Activated CD4-positive, CD25-positive, alpha-beta regulatory T cell treated with anti-CD3 and anti-CD28 coated beads, Interleukin-2, amount 50 U/mL, for 16 hours (primary cell): ENCODE data around the gene HEBP2.
"Not testable (repeated sequence)": the region's sequence is repeated elsewhere in the genome, so short reads cannot be mapped to it uniquely, and the experiment has no call there.

Experiments used
- DNase-seq: peaks from one replicate; pipeline ENCODE4 v3.0.0-alpha.2; 2020; ENCODE audit warnings: low read depth, low spot score

Gene HEBP2

DNA sequence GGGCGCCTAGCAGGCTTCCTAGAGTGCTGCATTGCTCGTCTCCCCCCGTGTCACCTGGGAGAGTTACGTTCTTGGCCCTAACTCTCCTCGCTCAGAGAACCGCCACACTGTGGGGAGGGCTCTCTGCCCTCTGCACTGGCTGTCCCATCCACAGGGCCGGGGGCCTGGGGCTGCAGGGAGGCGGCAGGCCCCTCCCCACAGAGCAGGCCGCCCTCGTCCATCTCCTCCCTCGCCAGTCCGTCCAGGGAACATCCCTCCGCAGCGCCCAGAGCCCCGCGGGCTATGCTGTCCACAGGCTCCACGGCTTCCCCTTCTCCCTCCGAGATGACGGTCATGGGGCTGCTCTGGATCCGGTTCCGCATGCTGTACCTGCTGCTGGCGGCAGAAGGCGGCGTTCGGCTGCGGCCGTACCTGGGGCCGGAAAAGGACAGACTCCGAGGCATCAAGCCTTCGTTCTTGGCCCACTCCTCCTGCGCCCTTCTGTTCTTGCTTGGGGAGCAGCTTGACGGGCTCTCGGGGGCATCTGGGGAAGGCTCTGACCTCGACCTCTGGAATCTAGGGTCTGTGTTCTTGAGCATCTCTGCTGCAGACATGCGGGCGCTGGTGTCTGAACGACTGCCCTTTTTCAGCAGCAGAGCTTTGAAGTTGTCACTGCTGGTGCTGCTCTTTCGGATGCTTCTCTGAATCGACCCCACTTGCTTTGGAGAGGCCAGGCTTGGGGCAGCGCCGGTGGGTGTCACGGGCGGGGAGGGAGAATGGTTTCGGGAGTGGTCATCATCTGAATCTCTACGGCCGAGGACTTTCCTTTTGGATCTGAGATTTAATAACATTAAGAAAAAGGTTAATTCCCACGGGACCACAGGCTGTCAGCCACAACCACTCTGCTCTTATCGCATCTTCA is 20.2 kb downstream of the HEBP2 start:
- no peak for DNase-seq

- DNase-seq: not testable (repeated sequence)
Measured at GRCh38 chr6:138425256-138425655, 21.2 kb downstream of the HEBP2 start.

GRCh38 chr6:138426500-138427123 is 22.6 kb downstream of the HEBP2 start:
- no peak for DNase-seq

DNA sequence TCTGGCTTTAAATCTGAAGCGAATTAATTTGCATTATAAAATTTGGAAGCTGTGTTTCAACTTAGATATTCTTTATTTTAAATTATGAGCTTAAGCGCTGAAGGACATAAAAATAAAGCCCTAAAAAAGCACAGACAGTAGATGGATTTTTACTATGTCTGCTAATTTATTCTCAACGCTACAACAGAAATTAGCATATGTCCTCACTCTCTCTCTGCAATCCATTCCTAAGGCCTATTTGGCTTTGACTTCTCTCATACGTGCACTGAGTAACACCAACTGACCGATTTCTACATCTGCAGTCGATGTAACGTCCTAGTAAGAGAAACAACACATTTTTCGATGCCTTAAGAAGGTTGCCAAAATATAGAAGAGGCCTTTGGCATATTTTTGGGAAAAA is 23.7 kb downstream of the HEBP2 start:
- no peak for DNase-seq

DNA sequence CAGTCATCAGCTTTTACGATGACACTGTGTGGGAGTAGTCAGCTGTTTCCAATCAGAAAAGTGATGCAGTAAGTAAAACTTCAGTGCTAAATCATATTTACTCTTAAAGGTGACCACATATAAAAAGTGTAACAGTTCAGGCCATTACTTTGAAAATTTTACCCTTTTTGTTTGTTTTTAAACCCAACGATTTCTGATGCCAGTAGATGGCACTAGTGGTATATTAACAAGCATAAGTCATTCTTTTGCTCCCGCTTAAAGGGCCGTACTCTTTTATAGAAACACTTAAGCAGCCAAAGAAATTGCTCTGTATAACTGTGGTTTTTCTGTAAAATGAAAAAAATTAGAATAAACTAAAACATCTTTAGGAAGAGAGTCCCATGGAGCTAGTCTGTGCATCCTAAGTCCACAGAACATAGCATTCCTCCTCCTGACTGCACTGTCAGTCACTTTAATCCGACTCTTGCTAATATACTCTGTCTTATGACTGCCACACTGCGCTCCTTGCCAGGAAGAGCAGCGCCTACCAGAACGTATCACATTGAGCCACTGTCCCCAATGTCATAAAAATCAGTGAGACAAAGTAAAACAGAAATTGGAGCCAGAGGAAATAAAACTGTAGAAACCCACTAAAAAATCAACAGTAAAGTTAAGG is 25.0 kb downstream of the HEBP2 start:
- DNase-seq: no peak

DNA sequence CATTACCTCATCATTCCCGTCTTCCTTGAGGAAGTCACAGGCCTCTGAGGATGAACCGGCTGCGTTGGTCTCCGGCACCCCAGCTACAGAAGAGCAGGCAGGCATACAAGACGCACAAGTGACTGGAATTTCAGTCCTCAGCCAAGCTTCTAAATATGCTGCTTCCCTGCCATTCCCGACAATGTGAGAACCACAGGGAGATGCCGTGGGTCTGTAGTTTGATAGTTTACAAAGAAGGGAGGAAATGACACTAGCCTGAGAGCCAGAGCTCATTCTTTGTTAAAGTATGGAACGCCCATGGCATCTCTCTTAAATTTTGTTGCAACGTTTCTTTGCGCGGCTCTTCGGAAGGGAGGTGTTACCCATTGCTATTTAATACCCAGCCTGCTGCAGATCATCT is 25.7 kb downstream of the HEBP2 start:
- no peak for DNase-seq

- DNase-seq: no peak
Measured at GRCh38 chr6:138430361-138431145, 26.5 kb downstream of the HEBP2 start.

GRCh38 chr6:138431256-138432062 is 27.4 kb downstream of the HEBP2 start:
- no peak for DNase-seq

GRCh38 chr6:138432063-138432356 is 28.0 kb downstream of the HEBP2 start:
- no peak for DNase-seq

DNA sequence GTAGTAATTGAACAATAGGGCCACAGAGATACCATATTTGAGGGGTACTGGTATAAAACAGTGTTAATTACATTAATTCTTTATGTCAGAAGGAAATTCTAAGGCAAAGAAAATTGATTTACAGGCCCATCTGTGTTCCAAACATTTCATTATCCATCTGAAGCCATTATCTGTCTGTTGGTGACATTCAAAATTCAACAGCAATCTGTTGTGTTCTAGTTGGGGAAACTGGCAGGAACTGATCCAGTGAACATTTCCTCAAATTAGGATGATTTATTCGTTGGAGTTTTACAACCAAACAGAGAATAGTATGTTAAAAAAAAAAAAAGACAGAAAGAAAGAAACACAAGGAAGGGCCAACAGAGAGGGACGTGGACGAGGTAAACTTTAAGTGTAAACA is 30.1 kb downstream of the HEBP2 start:
- DNase-seq: no peak

DNA sequence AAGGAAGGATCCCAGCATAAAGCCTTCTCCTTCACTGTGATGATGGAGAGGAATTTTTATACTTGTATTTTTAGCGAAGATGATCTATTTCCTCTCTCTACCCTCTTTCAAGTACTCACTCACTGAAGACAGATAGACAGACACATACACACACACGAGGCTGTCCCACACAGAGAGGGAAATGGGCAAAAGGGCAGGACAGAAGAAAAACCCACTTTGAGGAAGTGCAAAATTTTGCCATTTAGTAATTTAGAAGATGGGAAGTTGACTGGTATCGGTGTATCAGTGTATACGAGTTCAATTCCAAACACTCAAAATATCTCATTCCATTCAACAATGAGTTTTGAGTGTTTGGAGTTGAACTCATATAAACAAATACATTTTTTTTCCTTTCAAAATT is 30.9 kb downstream of the HEBP2 start:
- DNase-seq: no peak

- DNase-seq: no peak
Measured at GRCh38 chr6:138439546-138439945, 35.5 kb downstream of the HEBP2 start.

- no peak for DNase-seq
Measured at GRCh38 chr6:138440296-138440695, 36.3 kb downstream of the HEBP2 start.

GRCh38 chr6:138440758-138441357 is 36.8 kb downstream of the HEBP2 start:
- DNase-seq: no peak

GRCh38 chr6:138441965-138442364 is 37.9 kb downstream of the HEBP2 start:
- no peak for DNase-seq

GRCh38 chr6:138442663-138443062 is 38.6 kb downstream of the HEBP2 start:
- DNase-seq: no peak

GRCh38 chr6:138443979-138444378 is 40.0 kb downstream of the HEBP2 start:
- no peak for DNase-seq

DNA sequence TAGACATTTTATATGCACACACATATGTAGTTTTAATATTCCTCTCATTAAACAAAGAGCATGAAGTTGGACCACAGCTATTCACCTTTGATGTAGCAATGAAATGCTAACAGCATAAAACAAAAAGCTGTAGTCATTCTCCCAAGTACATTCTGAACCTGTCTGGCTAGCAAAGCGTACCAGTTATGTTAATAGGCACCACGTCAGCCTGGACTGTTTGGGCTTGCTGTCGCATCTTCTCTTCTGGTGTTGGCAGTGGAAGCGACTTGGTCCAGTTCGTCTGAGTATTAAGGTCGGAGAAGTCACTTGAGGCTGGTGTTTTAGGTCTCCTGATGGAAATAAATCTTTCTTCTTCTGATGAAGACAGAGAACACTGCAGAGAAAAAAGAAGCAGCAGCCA is 42.8 kb downstream of the HEBP2 start:
- no peak for DNase-seq

DNA sequence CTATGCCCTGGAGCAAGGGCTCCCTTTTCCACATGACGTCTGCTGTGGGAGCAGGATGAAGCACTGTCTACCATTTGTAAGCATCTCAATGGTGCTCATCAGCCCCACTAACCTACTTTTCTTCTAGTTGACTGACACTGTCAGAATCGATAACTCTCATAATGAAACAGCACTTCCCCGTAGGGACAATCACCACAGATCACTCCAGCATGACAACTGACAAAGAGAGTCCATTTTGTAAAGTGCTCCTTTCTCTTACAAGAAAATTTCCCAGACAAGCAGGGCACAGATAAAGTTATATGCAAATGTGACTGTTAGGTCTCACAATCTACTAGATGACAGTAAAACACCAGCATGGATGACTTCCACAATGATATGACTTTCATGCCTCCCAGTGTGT is 46.4 kb downstream of the HEBP2 start:
- DNase-seq: no peak

GRCh38 chr6:138451043-138451442 is 47.0 kb downstream of the HEBP2 start:
- DNase-seq: no peak
